IPS DF 4.7 (cell line): ENCODE data around the gene CNBD2.
"Not testable (repeated sequence)": the region's sequence is repeated elsewhere in the genome, so short reads cannot be mapped to it uniquely, and the experiment has no call there.

Experiments
- DNase-seq: peaks from one replicate; pipeline ENCODE4 v3.0.0-alpha.2; 2013; ENCODE audit warnings: low spot score; ENCODE audit errors: extremely low read depth

CNBD2 gene

GRCh38 chr20:36018208-36018988 lies 50.0 kb downstream of the CNBD2 start:
- no peak for DNase-seq

GRCh38 chr20:36026131-36026530 lies 57.7 kb downstream of the CNBD2 start:
- not testable (repeated sequence) for DNase-seq

- DNase-seq, result no peak
Observed at GRCh38 chr20:36028106-36028808, 59.9 kb downstream of the CNBD2 start.

- no peak for DNase-seq
Observed at GRCh38 chr20:36030149-36030548, 61.8 kb downstream of the CNBD2 start.

- no peak for DNase-seq
Observed at GRCh38 chr20:36031806-36032205, 63.4 kb downstream of the CNBD2 start.

- no peak for DNase-seq
Observed at GRCh38 chr20:36034875-36035274, 66.5 kb downstream of the CNBD2 start.

GRCh38 chr20:36035745-36036144 lies 67.4 kb downstream of the CNBD2 start:
- DNase-seq, result no peak

GRCh38 chr20:36036688-36037087 lies 68.3 kb downstream of the CNBD2 start:
- DNase-seq, result no peak

GRCh38 chr20:36040571-36040970 lies 72.2 kb downstream of the CNBD2 start:
- DNase-seq, result no peak

- no peak for DNase-seq
Observed at GRCh38 chr20:36043441-36043840, 75.1 kb downstream of the CNBD2 start.

- DNase-seq, result no peak
Observed at GRCh38 chr20:36043892-36044515, 75.6 kb downstream of the CNBD2 start.

- no peak for DNase-seq
Observed at GRCh38 chr20:36045373-36045714, 77.0 kb downstream of the CNBD2 start.

- not testable (repeated sequence) for DNase-seq
Observed at GRCh38 chr20:36046073-36046798, 77.8 kb downstream of the CNBD2 start.

- not testable (repeated sequence) for DNase-seq
Observed at GRCh38 chr20:36049408-36049807, 81.0 kb downstream of the CNBD2 start.

GRCh38 chr20:36050436-36051317 lies 82.3 kb downstream of the CNBD2 start:
- peak; percentile 46 for DNase-seq

- no peak for DNase-seq
Observed at GRCh38 chr20:36051318-36052116, 83.1 kb downstream of the CNBD2 start.

- DNase-seq, result no peak
Observed at GRCh38 chr20:36052117-36052513, 83.7 kb downstream of the CNBD2 start.

- not testable (repeated sequence) for DNase-seq
Observed at GRCh38 chr20:36053863-36054518, 85.6 kb downstream of the CNBD2 start.

- no peak for DNase-seq
Observed at GRCh38 chr20:36055145-36055544, 86.8 kb downstream of the CNBD2 start.
